Suppressor macrophage treated with lipopolysaccharide for 1 hour (primary cell): ENCODE results near the gene KRABD2.
"Not testable (repeated sequence)": the region's sequence is repeated elsewhere in the genome, so short reads cannot be mapped to it uniquely, and the experiment has no call there.

Experiments used
- DNase-seq, 3 donors: peaks; one replicate each; pipeline ENCODE4 v3.0.0-alpha.2; 2020 to 2022

The KRABD2 gene

GRCh38 chr17:8360260-8360659, 16.2 kb downstream of the KRABD2 start:
- peak in 1 of 3 donors; percentile 15 for DNase-seq

GRCh38 chr17:8359769-8360168, 16.7 kb downstream of the KRABD2 start:
- peak; percentile 20 to 47 (median 27) for DNase-seq

- peak in 1 of 3 donors; percentile 13 for DNase-seq
Observed at GRCh38 chr17:8357910-8358309, 18.6 kb downstream of the KRABD2 start.

GRCh38 chr17:8354236-8354635, 22.3 kb downstream of the KRABD2 start:
- no peak for DNase-seq

GRCh38 chr17:8353736-8354135, 22.8 kb downstream of the KRABD2 start:
- DNase-seq: no peak

- no peak for DNase-seq
Observed at GRCh38 chr17:8350339-8350738, 26.2 kb downstream of the KRABD2 start.

GRCh38 chr17:8347001-8347400, 29.5 kb downstream of the KRABD2 start:
- DNase-seq: not testable (repeated sequence)

GRCh38 chr17:8345951-8346665, 30.4 kb downstream of the KRABD2 start:
- DNase-seq: no peak

GRCh38 chr17:8345052-8345690, 31.3 kb downstream of the KRABD2 start:
- DNase-seq: no peak

GRCh38 chr17:8341456-8341855, 35.0 kb downstream of the KRABD2 start:
- no peak for DNase-seq

- no peak for DNase-seq
Observed at GRCh38 chr17:8339540-8339939, 37.0 kb downstream of the KRABD2 start, which contains the start of gene ODF4. Gene ODF4 (plus strand): TSS chr17:8339840. CDS start chr17:8340052, 212 bp downstream.

GRCh38 chr17:8338753-8339140, 37.8 kb downstream of the KRABD2 start:
- no peak for DNase-seq

- DNase-seq: peak; percentile 81 to 91 (median 81)
Observed at GRCh38 chr17:8337802-8338752, 38.4 kb downstream of the KRABD2 start.

GRCh38 chr17:8333281-8333680, 43.2 kb downstream of the KRABD2 start:
- no peak for DNase-seq

GRCh38 chr17:8332688-8333087, 43.8 kb downstream of the KRABD2 start:
- no peak for DNase-seq

- DNase-seq: no peak
Observed at GRCh38 chr17:8332128-8332527, 44.4 kb downstream of the KRABD2 start.

GRCh38 chr17:8327303-8327649, 49.2 kb downstream of the KRABD2 start:
- peak; percentile 13 to 40 (median 23) for DNase-seq
